Gastroesophageal sphincter (tissue), 3 donors: ENCODE results near the gene ITIH3.

Source experiments
- EP300 ChIP-seq: sonication (generic); formaldehyde crosslinking; IDR thresholded peaks from one replicate; pipeline ENCODE4 v1.6.1; 2017; ENCODE audit warnings: antibody characterized with exemption, mild to moderate bottlenecking
- POLR2A ChIP-seq, 2 donors: fragments of 450-650 bp; IDR thresholded peaks; one replicate each; pipeline ENCODE4 v1.6.1; 2017; ENCODE audit warnings: antibody characterized with exemption in 2 of 2, mild to moderate bottlenecking in 2 of 2, moderate library complexity in 1 of 2
- POLR2AphosphoS5 ChIP-seq: sonication (generic); formaldehyde crosslinking; IDR thresholded peaks from one replicate; pipeline ENCODE4 v1.6.1; 2017; ENCODE audit warnings: antibody characterized with exemption
- TF ChIP-seq, protein P1 (sequence below), 4 experiments: fragments of 200-600 bp in 2 of 4; fragments of 450-650 bp in 2 of 4; sonication (generic) in 1 of 4; IDR thresholded peaks; one replicate each; pipeline ENCODE4 v1.5.1; 2017 to 2019; ENCODE audit warnings: antibody characterized with exemption in 4 of 4, mild to moderate bottlenecking in 2 of 4, moderate library complexity in 2 of 4

DNA sequence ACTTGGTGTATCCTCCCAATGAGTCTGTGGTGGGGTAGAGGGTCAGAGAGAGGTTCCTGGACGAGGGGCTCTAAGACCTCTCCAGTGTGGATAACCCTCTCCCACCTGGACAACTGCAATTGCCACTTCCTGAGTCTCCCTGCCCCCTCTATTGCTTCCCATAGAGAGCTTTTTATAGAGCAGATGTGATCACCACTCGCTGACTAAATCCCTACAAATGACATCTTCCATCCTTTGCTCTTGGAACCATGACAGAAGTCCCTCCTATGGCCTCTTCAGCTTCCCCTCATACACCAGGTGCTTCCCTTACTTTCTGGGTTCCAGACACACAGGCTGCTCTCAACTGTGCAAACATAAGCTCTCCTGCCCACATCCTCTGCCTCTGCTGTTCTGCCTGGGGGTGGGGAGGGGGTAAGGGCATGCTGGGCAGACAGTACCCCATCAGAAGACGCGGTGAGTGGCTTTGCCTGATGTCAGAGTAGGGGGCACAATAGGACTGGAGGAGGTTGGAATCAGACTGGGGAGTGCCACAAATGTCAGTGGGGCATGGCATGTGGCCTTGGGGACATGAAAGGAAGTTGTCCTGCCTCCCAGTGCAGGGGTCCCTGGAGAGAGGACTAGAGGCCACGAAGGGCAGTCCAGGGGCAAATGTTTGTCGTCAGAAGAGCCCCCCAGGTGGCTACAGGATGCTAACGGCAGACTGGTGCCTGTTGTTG is 15.2 kb downstream of the ITIH3 start:
- TF ChIP-seq EP300 = no peak
- TF ChIP-seq, protein P1, sequence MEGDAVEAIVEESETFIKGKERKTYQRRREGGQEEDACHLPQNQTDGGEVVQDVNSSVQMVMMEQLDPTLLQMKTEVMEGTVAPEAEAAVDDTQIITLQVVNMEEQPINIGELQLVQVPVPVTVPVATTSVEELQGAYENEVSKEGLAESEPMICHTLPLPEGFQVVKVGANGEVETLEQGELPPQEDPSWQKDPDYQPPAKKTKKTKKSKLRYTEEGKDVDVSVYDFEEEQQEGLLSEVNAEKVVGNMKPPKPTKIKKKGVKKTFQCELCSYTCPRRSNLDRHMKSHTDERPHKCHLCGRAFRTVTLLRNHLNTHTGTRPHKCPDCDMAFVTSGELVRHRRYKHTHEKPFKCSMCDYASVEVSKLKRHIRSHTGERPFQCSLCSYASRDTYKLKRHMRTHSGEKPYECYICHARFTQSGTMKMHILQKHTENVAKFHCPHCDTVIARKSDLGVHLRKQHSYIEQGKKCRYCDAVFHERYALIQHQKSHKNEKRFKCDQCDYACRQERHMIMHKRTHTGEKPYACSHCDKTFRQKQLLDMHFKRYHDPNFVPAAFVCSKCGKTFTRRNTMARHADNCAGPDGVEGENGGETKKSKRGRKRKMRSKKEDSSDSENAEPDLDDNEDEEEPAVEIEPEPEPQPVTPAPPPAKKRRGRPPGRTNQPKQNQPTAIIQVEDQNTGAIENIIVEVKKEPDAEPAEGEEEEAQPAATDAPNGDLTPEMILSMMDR (IDR thresholded peaks at IDR 0.05) = no peak
- no peak for TF ChIP-seq POLR2A (IDR thresholded peaks at IDR 0.05)
- no peak for TF ChIP-seq POLR2AphosphoS5
